Loucy (cell line): ENCODE measurements around the gene MEPCE.

Experiments
- CTCF ChIP-seq: fragments of 200-600 bp; sonication (generic); conservative IDR thresholded peaks from 2 replicates; pipeline ENCODE4 v1.5.1; 2014; ENCODE audit warnings: mild to moderate bottlenecking, antibody characterized with exemption, low read length
- EZH2phosphoT487 ChIP-seq: fragments of 200-600 bp; IDR thresholded peaks from 2 replicates; pipeline ENCODE4 v1.6.1; 2018; ENCODE audit warnings: antibody characterized with exemption, mild to moderate bottlenecking, moderate library complexity, borderline replicate concordance

GRCh38 chr7:100411101-100411500 is 18.5 kb upstream of the MEPCE start:
- no peak for TF ChIP-seq CTCF
- no peak for TF ChIP-seq EZH2phosphoT487
